K562 (cell line): ENCODE results near the gene OR2V2. TPM values are rescaled to one million over a fixed set of nuclear protein-coding genes. Genes with fewer than 3 reads are reported as not detected.

Experiments used
- CBX8 ChIP-seq: fragments of 200-600 bp; sonication (generic); IDR thresholded peaks from 2 replicates; pipeline ENCODE4 v1.6.1; 2012; ENCODE audit warnings: borderline replicate concordance, mixed run types, low read depth, mild to moderate bottlenecking, moderate library complexity, mixed read lengths, low read length, control low read depth, inconsistent platforms; ENCODE audit not compliant: poor library complexity, severe bottlenecking; ENCODE audit errors: extremely low read depth
- CC2D1A ChIP-seq: fragments of 450-650 bp; IDR thresholded peaks from 2 replicates; pipeline ENCODE4 v1.6.1; 2017; ENCODE audit warnings: mild to moderate bottlenecking
- CHD1 ChIP-seq: fragments of 200-600 bp; sonication (generic); IDR thresholded peaks from one replicate; pipeline ENCODE4 v1.6.1; 2012; ENCODE audit warnings: mild to moderate bottlenecking, moderate library complexity, low read length, inconsistent platforms
- EP300 ChIP-seq: IDR thresholded peaks from 2 replicates; pipeline ENCODE4 v1.6.1; 2012; ENCODE audit warnings: low read length, improper control_type of control experiment
- GABPB1 ChIP-seq: sonication (generic); formaldehyde crosslinking; IDR thresholded peaks from 2 replicates; pipeline ENCODE4 v1.8.0; 2022; ENCODE audit warnings: mild to moderate bottlenecking, missing genetic modification reagents
- HMG20B ChIP-seq: fragments of 250-450 bp; sonication (Bioruptor Pico); IDR thresholded peaks from 2 replicates; pipeline ENCODE4 v1.5.0; 2021; ENCODE audit warnings: mild to moderate bottlenecking
- ILK ChIP-seq: fragments of 450-650 bp; IDR thresholded peaks from 2 replicates; pipeline ENCODE4 v1.6.1; 2016; ENCODE audit warnings: missing genetic modification characterization, low read depth, mild to moderate bottlenecking, missing compliant biosample characterization, moderate library complexity, borderline replicate concordance
- KDM4B ChIP-seq, 2 experiments: fragments of 450-650 bp in 1 of 2; sonication (generic) in 1 of 2; IDR thresholded peaks; 2 replicates each; pipeline ENCODE4 v1.6.1; 2016 to 2017; ENCODE audit warnings: borderline replicate concordance in 2 of 2, antibody characterized with exemption in 1 of 2, low read depth in 1 of 2, mild to moderate bottlenecking in 1 of 2
- SETDB1 ChIP-seq: IDR thresholded peaks from one replicate; pipeline ENCODE4 v1.6.1; 2012; ENCODE audit warnings: low read length, control low read depth, inconsistent platforms
- SMARCC2 ChIP-seq: fragments of 450-650 bp; IDR thresholded peaks from 2 replicates; pipeline ENCODE4 v1.6.1; 2017; ENCODE audit warnings: antibody characterized with exemption, moderate library complexity, mild to moderate bottlenecking, low read depth
- SRF ChIP-seq, 2 experiments: fragments of 250-450, 450-650 bp in 1 of 2; sonication (Bioruptor Pico) in 1 of 2; sonication (generic) in 1 of 2; formaldehyde crosslinking; IDR thresholded peaks; 2 replicates each; pipeline versions ENCODE4 v1.5.0 to v1.5.1; 2020 to 2022; ENCODE audit warnings: mild to moderate bottlenecking in 1 of 2, missing genetic modification reagents in 1 of 2
- SRSF3 ChIP-seq: fragments of 200-400 bp; formaldehyde crosslinking; IDR thresholded peaks from 2 replicates; pipeline ENCODE4 v1.6.1; 2016; ENCODE audit warnings: mild to moderate bottlenecking, low read length, moderate library complexity; ENCODE audit not compliant: insufficient read depth
- STAT5A ChIP-seq: IDR thresholded peaks from 2 replicates; pipeline ENCODE4 v1.6.1; 2012; ENCODE audit warnings: low read length, inconsistent platforms, borderline replicate concordance
- TEAD4 ChIP-seq, 2 experiments: sonication (generic) in 1 of 2; formaldehyde crosslinking in 1 of 2; IDR thresholded peaks; 2 replicates each; pipeline versions ENCODE4 v1.6.1 to v1.8.0; 2012 to 2022; ENCODE audit warnings: borderline replicate concordance in 1 of 2, inconsistent platforms in 1 of 2, low read length in 1 of 2, mild to moderate bottlenecking in 1 of 2, missing genetic modification reagents in 1 of 2
- ZC3H8 ChIP-seq: fragments of 450-650 bp; IDR thresholded peaks from 2 replicates; pipeline ENCODE4 v1.6.1; 2017
- ZNF12 ChIP-seq: sonication (generic); formaldehyde crosslinking; IDR thresholded peaks from 2 replicates; pipeline ENCODE4 v1.4.0; 2020; ENCODE audit warnings: mild to moderate bottlenecking, missing genetic modification reagents
- ZNF212 ChIP-seq: fragments of 450-650 bp; formaldehyde crosslinking; IDR thresholded peaks from 2 replicates; pipeline ENCODE4 v1.4.0; 2020; ENCODE audit warnings: mild to moderate bottlenecking
- ZNF253 ChIP-seq: fragments of 250-450 bp; sonication (Bioruptor Pico); conservative IDR thresholded peaks from 2 replicates; pipeline ENCODE4 v1.6.1; 2021; ENCODE audit warnings: mild to moderate bottlenecking
- ZNF282 ChIP-seq: sonication (generic); formaldehyde crosslinking; IDR thresholded peaks from 2 replicates; pipeline ENCODE4 v1.8.1; 2023; ENCODE audit warnings: missing genetic modification reagents
- ZNF3 ChIP-seq: fragments of 250-450 bp; sonication (Bioruptor Pico); IDR thresholded peaks from 2 replicates; pipeline ENCODE4 v1.5.0; 2021; ENCODE audit warnings: mild to moderate bottlenecking, moderate library complexity
- ZNF561 ChIP-seq: fragments of 450-650 bp; formaldehyde crosslinking; conservative IDR thresholded peaks from 2 replicates; pipeline ENCODE4 v1.4.0; 2020; ENCODE audit warnings: mild to moderate bottlenecking, moderate library complexity
- ZNF589 ChIP-seq: fragments of 200-800 bp; sonication (Bioruptor generic); IDR thresholded peaks from 2 replicates; pipeline ENCODE4 v1.6.1; 2016; ENCODE audit warnings: low read depth, missing genetic modification characterization, missing compliant biosample characterization
- ZSCAN32 ChIP-seq: fragments of 450-650 bp; formaldehyde crosslinking; IDR thresholded peaks from 2 replicates; pipeline ENCODE4 v1.4.0; 2020; ENCODE audit warnings: mild to moderate bottlenecking, moderate library complexity
- polyA plus RNA-seq, 8 experiments: library from polyadenylated mRNA; depleted of rRNA in 4 of 8; stranded (reverse) in 5 of 8; unstranded in 3 of 8; fragments of >200 nt; fragmentation: Nextera tagmentation in 2 of 8; fragmentation: Illumina TruSeq in 1 of 8; extraction: Ambion mirVana in 2 of 8; extraction: Trizol in 1 of 8; gene quantifications; 2 replicates each; pipeline versions ENCODE4 v1.2.1 to v1.2.3, GENCODE V29; 2011 to 2014; ENCODE audit warnings: inconsistent platforms in 1 of 8, missing spikeins in 1 of 8
- total RNA-seq, 7 experiments: library from RNA; depleted of rRNA in 6 of 7; stranded (reverse); fragments of >200 nt in 6 of 7; fragmentation: Illumina TruSeq in 2 of 7; extraction: Trizol in 2 of 7; gene quantifications; 2 replicates each; pipeline versions ENCODE4 v1.2.1 to v1.2.3, GENCODE V29; 2011 to 2021; ENCODE audit warnings: low replicate concordance in 1 of 7
- TF ChIP-seq, protein P1 (sequence below): sonication (generic); formaldehyde crosslinking; IDR thresholded peaks from 2 replicates; pipeline ENCODE4 v1.8.0; 2022; ENCODE audit warnings: missing genetic modification reagents, mild to moderate bottlenecking, moderate library complexity, borderline replicate concordance
- TF ChIP-seq, protein P2 (sequence below): fragments of 450-650 bp; formaldehyde crosslinking; IDR thresholded peaks from 2 replicates; pipeline ENCODE4 v1.4.0; 2020; ENCODE audit warnings: mild to moderate bottlenecking, moderate library complexity
- TF ChIP-seq, protein P3 (sequence below): sonication (generic); formaldehyde crosslinking; IDR thresholded peaks from 2 replicates; pipeline ENCODE4 v1.8.1; 2023; ENCODE audit warnings: mild to moderate bottlenecking, missing genetic modification reagents

The OR2V2 gene
- total and polyA plus RNA-seq, 9 of the 15 experiments (the other 6 are each of a cell fraction or from before 2014, with no cell fraction given), result 0.01 TPM; not detected in 8

DNA sequence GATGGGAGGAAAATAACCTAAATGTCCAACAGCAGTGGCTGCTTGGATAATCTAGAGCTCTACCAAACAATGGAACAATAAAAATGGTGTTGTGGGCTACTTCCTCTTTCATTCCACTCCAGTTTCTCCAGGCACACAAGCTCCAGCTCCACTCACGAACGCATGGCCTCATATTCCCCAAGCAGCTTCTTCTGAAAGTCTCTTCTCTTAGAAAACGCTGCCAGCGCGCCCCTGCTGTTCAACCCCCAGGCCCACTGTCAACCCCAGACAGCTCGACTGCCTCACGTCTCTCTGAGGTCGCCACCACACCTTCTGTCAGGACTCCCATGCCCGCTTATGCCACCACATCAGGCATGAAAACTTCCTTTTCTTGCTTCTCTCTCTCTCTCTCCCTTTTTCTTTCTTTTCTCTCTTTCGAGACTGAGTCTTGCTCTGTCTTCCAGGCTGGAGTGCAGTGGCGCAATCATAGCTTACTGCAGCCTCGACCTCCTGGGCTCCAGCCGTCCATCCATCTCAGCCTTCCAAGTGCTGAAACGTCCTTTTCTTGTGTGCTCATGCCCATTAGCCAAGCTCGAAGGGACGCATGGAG lies 16.2 kb downstream of the OR2V2 start (continued):
- no peak for TF ChIP-seq ZNF561 (CRISPR knock-in tag)
- no peak for TF ChIP-seq STAT5A
- TF ChIP-seq SMARCC2, result 0 out of 2 replicates have a peak, but pooled peaks have one; percentile 9
- TF ChIP-seq, protein P1, sequence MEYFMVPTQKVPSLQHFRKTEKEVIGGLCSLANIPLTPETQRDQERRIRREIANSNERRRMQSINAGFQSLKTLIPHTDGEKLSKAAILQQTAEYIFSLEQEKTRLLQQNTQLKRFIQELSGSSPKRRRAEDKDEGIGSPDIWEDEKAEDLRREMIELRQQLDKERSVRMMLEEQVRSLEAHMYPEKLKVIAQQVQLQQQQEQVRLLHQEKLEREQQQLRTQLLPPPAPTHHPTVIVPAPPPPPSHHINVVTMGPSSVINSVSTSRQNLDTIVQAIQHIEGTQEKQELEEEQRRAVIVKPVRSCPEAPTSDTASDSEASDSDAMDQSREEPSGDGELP (CRISPR knock-in tag), result no peak; the same call in 1 of the 2 replicates
- TF ChIP-seq ILK (tag), result no peak
- TF ChIP-seq ZSCAN32 (CRISPR knock-in tag), result no peak
- no peak for TF ChIP-seq ZNF589 (CRISPR knock-in tag)
- peak; percentile 51; the same call in 1 of the 2 replicates for TF ChIP-seq CC2D1A
- no peak for TF ChIP-seq ZNF212
- TF ChIP-seq, protein P2, sequence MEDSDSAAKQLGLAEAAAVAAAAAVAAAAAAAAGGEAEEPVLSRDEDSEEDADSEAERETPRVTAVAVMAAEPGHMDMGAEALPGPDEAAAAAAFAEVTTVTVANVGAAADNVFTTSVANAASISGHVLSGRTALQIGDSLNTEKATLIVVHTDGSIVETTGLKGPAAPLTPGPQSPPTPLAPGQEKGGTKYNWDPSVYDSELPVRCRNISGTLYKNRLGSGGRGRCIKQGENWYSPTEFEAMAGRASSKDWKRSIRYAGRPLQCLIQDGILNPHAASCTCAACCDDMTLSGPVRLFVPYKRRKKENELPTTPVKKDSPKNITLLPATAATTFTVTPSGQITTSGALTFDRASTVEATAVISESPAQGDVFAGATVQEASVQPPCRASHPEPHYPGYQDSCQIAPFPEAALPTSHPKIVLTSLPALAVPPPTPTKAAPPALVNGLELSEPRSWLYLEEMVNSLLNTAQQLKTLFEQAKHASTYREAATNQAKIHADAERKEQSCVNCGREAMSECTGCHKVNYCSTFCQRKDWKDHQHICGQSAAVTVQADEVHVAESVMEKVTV (CRISPR knock-in tag), result no peak
- no peak for TF ChIP-seq HMG20B (CRISPR knock-in tag)
- no peak for TF ChIP-seq ZNF253
- TF ChIP-seq CBX8, result no peak
- no peak for TF ChIP-seq SRSF3
- no peak for TF ChIP-seq SETDB1
- 0 out of 2 replicates have a peak, but pooled peaks have one; percentile 46 for TF ChIP-seq ZC3H8
- no peak for TF ChIP-seq GABPB1 (CRISPR knock-in tag)
- no peak for TF ChIP-seq TEAD4 (IDR thresholded peaks at IDR 0.05; ENCODE audit: low read length)
- no peak for TF ChIP-seq TEAD4 (CRISPR knock-in tag; IDR thresholded peaks at IDR 0.05; ENCODE audit: borderline replicate concordance)
- TF ChIP-seq SRF (CRISPR knock-in tag; IDR thresholded peaks at IDR 0.05), result no peak
- no peak for TF ChIP-seq KDM4B (IDR thresholded peaks at IDR 0.05; ENCODE audit: borderline replicate concordance in 2 of 2, low read depth in 1 of 2)
- no peak for TF ChIP-seq CHD1
- no peak for TF ChIP-seq ZNF12 (CRISPR knock-in tag)
- TF ChIP-seq, protein P3, sequence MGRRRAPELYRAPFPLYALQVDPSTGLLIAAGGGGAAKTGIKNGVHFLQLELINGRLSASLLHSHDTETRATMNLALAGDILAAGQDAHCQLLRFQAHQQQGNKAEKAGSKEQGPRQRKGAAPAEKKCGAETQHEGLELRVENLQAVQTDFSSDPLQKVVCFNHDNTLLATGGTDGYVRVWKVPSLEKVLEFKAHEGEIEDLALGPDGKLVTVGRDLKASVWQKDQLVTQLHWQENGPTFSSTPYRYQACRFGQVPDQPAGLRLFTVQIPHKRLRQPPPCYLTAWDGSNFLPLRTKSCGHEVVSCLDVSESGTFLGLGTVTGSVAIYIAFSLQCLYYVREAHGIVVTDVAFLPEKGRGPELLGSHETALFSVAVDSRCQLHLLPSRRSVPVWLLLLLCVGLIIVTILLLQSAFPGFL (CRISPR knock-in tag), result no peak
- TF ChIP-seq ZNF3, result no peak
- no peak for TF ChIP-seq EP300
- TF ChIP-seq ZNF282 (CRISPR knock-in tag), result no peak
